GM12875 (cell line): ENCODE measurements around the gene MUC21.

Source experiments
- H3K4me3 ChIP-seq: one replicate; pipeline ENCODE4 v1.5.1; 2011; ENCODE audit warnings: low read depth, low read length, control low read depth
- TF ChIP-seq, protein P1 (sequence below): IDR thresholded peaks from 2 replicates; pipeline ENCODE4 v1.5.1; 2011; ENCODE audit warnings: low read depth, mild to moderate bottlenecking, control low read depth, inconsistent platforms, low read length, moderate library complexity, borderline replicate concordance; ENCODE audit not compliant: insufficient read depth

The MUC21 gene

DNA sequence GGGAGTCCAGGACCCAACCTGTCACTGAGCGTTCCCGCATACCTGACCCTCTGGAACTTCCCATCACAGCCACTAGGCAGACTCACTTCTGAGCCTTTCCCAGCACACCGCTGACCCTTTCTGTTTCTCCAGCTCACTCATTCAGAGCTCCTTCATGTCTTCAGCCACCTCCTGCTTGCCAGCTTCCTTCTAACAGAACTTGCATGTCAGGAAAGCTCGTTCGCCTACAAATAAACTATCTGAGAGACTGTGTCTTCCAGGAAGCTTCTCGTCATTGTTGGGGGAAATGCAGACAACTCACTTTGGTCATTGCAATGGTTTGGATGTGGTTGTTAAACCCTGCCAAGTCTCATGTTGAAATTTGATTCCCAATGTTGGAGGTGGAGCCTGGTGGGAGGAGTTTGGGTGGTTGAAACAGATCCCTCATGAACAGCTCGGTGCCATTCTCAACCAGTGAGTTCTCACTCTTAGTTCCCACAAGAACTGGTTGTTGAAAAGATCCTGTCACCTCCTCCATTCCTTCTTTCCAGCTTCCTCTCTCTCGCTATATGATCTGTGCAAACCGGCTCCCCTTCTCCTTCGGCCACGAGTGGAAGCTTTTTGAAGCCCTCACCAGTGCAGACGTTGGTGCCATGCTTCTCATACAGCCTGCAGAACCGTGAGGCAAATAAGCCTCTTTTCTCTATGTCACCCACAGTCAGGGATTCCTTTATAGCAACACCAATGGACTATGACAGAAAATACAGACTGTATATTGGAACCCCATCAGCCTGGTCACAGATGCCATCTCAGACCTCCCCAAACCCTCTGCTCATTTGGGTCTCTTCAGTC, 1.4 kb upstream of the MUC21 start:
- H3K4me3 ChIP-seq: no peak overlapping the region
- TF ChIP-seq, protein P1, sequence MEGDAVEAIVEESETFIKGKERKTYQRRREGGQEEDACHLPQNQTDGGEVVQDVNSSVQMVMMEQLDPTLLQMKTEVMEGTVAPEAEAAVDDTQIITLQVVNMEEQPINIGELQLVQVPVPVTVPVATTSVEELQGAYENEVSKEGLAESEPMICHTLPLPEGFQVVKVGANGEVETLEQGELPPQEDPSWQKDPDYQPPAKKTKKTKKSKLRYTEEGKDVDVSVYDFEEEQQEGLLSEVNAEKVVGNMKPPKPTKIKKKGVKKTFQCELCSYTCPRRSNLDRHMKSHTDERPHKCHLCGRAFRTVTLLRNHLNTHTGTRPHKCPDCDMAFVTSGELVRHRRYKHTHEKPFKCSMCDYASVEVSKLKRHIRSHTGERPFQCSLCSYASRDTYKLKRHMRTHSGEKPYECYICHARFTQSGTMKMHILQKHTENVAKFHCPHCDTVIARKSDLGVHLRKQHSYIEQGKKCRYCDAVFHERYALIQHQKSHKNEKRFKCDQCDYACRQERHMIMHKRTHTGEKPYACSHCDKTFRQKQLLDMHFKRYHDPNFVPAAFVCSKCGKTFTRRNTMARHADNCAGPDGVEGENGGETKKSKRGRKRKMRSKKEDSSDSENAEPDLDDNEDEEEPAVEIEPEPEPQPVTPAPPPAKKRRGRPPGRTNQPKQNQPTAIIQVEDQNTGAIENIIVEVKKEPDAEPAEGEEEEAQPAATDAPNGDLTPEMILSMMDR: no peak

DNA sequence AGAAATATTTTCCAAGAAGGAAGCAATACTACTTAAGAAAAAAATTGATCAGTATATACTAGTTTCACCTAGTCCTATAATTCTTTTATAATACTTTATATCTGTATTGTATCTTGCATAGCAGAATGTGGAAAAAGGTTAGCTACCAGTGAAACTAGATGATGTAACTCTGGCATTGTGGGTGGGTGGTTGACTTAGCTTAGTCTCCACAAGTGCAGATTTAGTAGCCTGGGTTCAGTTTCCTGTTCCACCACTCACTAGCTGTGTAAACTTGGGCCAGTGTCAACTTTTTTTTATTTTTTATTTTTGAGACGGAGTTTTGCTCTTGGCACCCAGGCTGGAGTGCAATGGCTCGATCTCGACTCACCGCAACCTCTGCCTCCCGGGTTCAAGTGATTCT, 2.0 kb downstream of the MUC21 start:
- H3K4me3 ChIP-seq: no peak overlapping the region
- TF ChIP-seq, protein P1: no peak

DNA sequence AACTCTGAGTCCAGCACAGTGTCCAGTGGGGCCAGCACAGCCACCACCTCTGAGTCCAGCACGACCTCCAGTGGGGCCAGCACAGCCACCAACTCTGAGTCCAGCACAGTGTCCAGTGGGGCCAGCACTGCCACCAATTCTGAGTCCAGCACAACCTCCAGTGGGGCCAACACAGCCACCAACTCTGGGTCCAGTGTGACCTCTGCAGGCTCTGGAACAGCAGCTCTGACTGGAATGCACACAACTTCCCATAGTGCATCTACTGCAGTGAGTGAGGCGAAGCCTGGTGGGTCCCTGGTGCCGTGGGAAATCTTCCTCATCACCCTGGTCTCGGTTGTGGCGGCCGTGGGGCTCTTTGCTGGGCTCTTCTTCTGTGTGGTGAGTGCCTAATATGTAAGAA, 3.8 kb downstream of the MUC21 start:
- no peak overlapping the region for H3K4me3 ChIP-seq
- TF ChIP-seq, protein P1: no peak

DNA sequence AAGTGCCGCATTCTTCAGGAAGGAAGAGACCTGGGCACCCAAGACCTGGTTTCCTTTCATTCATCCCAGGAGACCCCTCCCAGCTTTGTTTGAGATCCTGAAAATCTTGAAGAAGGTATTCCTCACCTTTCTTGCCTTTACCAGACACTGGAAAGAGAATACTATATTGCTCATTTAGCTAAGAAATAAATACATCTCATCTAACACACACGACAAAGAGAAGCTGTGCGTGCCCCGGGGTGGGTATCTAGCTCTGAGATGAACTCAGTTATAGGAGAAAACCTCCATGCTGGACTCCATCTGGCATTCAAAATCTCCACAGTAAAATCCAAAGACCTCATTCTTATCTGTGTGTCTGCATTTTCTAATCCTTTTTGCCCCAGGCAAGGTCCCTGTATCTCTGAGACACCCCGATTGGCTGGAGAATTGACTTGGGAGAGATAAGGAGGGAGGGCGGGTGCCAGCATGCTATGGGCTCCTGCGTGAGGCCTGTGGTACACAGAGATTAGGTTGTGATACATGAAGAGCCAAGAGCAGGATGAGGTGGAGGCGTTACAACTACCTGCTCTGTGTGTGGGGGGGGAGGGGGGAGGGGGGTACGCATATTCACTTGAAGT, 4.8 kb downstream of the MUC21 start:
- TF ChIP-seq, protein P1: no peak
- H3K4me3 ChIP-seq: no peak overlapping the region

DNA sequence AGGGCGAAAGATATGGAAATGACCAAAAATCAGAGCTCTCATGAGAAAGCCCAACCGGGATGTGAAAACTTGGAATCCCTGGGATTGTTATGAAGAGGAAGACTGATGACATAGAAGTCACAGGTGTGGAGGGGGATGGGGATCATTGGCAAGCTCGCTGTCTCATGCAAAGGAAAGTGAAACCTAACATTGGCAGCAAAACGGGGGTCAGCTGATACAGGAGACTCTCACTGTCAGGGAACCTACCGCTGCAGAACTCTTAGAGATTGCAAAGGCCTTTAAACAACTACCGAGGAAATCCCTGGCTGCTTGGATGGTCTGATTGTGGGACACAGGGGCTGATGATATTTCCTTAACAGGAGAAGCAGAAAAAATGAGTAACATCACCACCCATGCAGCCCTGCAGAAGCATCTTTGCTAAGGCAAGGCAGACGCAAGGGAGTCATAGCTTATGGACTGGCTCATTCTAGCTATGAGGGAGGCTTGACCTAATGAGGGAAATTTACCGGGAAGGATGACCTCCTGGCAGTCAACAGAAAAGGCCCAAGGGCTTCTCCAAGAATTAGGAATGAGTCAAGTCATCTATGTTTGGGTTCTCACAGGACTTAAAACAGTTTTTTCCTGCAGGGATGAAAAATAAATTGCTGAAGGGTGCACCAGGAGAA, 7.0 kb downstream of the MUC21 start:
- TF ChIP-seq, protein P1: no peak
- H3K4me3 ChIP-seq: no peak overlapping the region

DNA sequence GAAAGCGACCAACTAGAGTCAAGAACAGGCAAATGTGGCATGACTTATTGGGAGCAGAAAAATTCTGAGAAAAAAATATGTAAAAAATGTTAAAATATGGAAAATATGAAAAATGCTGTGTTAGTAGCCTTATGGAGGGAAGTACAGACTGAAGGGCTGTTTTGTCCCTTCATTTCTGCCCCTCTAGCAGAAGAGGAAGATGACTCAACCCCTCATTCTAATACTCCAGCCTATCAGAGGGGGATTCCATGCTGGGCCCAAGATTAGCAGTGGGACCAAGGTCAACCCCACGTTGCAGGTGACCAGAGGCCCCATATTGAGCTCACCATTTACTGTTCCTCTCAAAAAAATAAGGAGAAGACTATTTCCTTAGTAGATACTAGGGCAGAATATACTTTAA, 8.4 kb downstream of the MUC21 start:
- no peak overlapping the region for H3K4me3 ChIP-seq
- TF ChIP-seq, protein P1: no peak
